Muscle of arm (tissue), 12 donors: ENCODE data around the gene SBK2. TPM values are rescaled to one million over a fixed set of nuclear protein-coding genes. Genes with fewer than 3 reads are reported as not detected.
"Not testable (repeated sequence)": the region's sequence is repeated elsewhere in the genome, so short reads cannot be mapped to it uniquely, and the experiment has no call there.

ENCODE experiments used
- DNase-seq: peaks from one replicate; pipeline ENCODE4 v3.0.0-alpha.2; 2013
- polyA plus RNA-seq, 12 donors: library from polyadenylated mRNA; unstranded; fragments of 120-200 nt; gene quantifications; one replicate each; pipeline ENCODE4 v1.2.1, GENCODE V29; 2013; ENCODE audit not compliant: insufficient read length in 12 of 12

The SBK2 gene
- polyA plus RNA-seq, 12 donors = 1.1 to 18.7 (median 3.2) TPM; not detected in 1

GRCh38 chr19:55503157-55503501, 33.8 kb downstream of the SBK2 start:
- no peak for DNase-seq

GRCh38 chr19:55502197-55502952, 34.6 kb downstream of the SBK2 start:
- no peak for DNase-seq

- DNase-seq = no peak
Measured at GRCh38 chr19:55500368-55500952, 36.5 kb downstream of the SBK2 start.

- no peak for DNase-seq
Measured at GRCh38 chr19:55498246-55498840, 38.6 kb downstream of the SBK2 start.

- no peak for DNase-seq
Measured at GRCh38 chr19:55497763-55498162, 39.2 kb downstream of the SBK2 start.

- not testable (repeated sequence) for DNase-seq
Measured at GRCh38 chr19:55496820-55497219, 40.1 kb downstream of the SBK2 start.

- no peak for DNase-seq
Measured at GRCh38 chr19:55495646-55496349, 41.1 kb downstream of the SBK2 start.

GRCh38 chr19:55494172-55494761, 42.7 kb downstream of the SBK2 start:
- DNase-seq = no peak

GRCh38 chr19:55493645-55494171, 43.2 kb downstream of the SBK2 start:
- no peak for DNase-seq

- DNase-seq = peak; percentile 89
Measured at GRCh38 chr19:55493052-55493644, 43.8 kb downstream of the SBK2 start.

GRCh38 chr19:55492362-55492944, 44.5 kb downstream of the SBK2 start:
- no peak for DNase-seq

- no peak for DNase-seq
Measured at GRCh38 chr19:55491546-55492360, 45.2 kb downstream of the SBK2 start.

GRCh38 chr19:55490478-55491432, 46.2 kb downstream of the SBK2 start:
- DNase-seq = no peak

GRCh38 chr19:55489711-55490477, 47.0 kb downstream of the SBK2 start:
- DNase-seq = no peak

GRCh38 chr19:55488986-55489710, 47.8 kb downstream of the SBK2 start:
- no peak for DNase-seq

GRCh38 chr19:55487924-55488687, 48.8 kb downstream of the SBK2 start, which contains the start of gene SSC5D:
TSS of gene SSC5D (plus strand) at chr19:55488436. CDS start at chr19:55488590, 154 bp downstream.
- DNase-seq = peak; percentile 74
